ENCODE results near the gene STAG2.

DNA sequence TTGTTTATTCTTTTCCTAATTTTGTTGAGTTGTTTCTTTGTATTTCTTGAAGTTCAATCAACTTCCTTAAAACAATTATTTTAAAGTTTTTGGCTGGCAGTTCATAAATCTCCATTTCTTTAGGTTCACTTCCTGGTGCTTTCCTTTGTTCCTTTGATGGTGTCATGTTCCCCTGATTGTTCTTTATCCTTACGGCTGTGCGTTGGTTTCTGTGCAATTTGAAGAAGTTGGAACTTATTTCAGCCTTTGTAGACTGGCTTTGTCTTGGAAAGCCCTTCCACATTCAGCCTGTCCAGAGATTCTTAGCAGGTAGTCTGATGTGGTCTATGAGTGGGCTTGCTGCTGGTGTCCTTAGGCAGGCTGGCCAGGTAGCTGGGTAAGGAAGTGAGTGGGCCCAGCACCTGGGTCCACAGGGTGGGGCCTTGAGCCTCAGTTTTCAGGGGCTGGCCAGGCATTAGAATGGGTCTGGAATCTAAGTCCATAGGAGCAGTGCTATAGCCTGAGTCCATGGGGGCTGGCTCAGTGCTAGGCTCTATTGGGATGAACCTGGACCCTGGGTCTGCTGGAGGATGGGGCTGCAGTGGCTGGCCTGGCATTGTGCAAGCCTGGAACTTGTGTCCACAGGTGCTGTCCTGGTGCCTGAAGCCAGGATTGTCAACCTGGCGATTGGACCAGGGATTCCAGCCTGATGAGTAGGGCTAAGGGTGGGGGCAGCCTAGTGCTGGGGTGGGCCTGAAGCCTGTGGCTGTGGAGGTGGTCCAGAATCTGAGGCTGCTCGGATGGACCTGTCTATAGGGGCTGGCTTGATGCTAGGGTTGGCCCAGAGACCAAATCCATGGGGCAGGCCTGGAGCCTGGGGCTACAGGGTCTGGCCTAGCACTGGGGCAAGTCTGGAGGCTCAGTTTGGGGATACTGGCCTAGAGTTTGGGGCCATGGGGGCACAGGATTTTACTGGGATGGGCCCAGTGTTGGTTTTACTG is 152.4 kb downstream of the STAG2 start:
- TF ChIP-seq, protein P1, sequence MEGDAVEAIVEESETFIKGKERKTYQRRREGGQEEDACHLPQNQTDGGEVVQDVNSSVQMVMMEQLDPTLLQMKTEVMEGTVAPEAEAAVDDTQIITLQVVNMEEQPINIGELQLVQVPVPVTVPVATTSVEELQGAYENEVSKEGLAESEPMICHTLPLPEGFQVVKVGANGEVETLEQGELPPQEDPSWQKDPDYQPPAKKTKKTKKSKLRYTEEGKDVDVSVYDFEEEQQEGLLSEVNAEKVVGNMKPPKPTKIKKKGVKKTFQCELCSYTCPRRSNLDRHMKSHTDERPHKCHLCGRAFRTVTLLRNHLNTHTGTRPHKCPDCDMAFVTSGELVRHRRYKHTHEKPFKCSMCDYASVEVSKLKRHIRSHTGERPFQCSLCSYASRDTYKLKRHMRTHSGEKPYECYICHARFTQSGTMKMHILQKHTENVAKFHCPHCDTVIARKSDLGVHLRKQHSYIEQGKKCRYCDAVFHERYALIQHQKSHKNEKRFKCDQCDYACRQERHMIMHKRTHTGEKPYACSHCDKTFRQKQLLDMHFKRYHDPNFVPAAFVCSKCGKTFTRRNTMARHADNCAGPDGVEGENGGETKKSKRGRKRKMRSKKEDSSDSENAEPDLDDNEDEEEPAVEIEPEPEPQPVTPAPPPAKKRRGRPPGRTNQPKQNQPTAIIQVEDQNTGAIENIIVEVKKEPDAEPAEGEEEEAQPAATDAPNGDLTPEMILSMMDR (IDR thresholded peaks at IDR 0.05; ENCODE audit: poor library complexity): no peak
- no peak for TF ChIP-seq EZH2 (IDR thresholded peaks at IDR 0.05; ENCODE audit: borderline replicate concordance)
